22Rv1 (cell line): Measurements from ENCODE around the gene ANK3.

ENCODE experiments used
- H3K27ac ChIP-seq: fragments of 450-650 bp; 2 replicates; pipeline ENCODE4 v1.5.1; 2017
- CTCF ChIP-seq: fragments of 450-650 bp; IDR thresholded peaks from 2 replicates; pipeline ENCODE4 v1.5.1; 2017; ENCODE audit warnings: mild to moderate bottlenecking
- ZFX ChIP-seq: fragments of 450-650 bp; IDR thresholded peaks from 2 replicates; pipeline ENCODE4 v1.6.1; 2017; ENCODE audit warnings: antibody characterized with exemption, borderline replicate concordance

Gene ANK3

GRCh38 chr10:60114765-60115586 is 274.7 kb downstream of the ANK3 start:
- no peak overlapping the region for H3K27ac ChIP-seq
- TF ChIP-seq ZFX (no peak), CTCF (peak; percentile 79)

GRCh38 chr10:60110739-60111138 is 278.9 kb downstream of the ANK3 start:
- H3K27ac ChIP-seq = no peak overlapping the region
- TF ChIP-seq ZFX (no peak), CTCF (no peak)

GRCh38 chr10:60107308-60107976 is 282.2 kb downstream of the ANK3 start:
- TF ChIP-seq ZFX = no peak
- TF ChIP-seq CTCF = no peak
- peak overlapping the region; percentile 35 for H3K27ac ChIP-seq

GRCh38 chr10:60105295-60105695 is 284.4 kb downstream of the ANK3 start:
- TF ChIP-seq CTCF = no peak
- no peak overlapping the region for H3K27ac ChIP-seq

GRCh38 chr10:60101821-60102220 is 287.9 kb downstream of the ANK3 start:
- no peak for TF ChIP-seq CTCF
- H3K27ac ChIP-seq = no peak overlapping the region

GRCh38 chr10:60099998-60100747 is 289.5 kb downstream of the ANK3 start:
- no peak for TF ChIP-seq ZFX
- TF ChIP-seq CTCF = peak; percentile 79
- H3K27ac ChIP-seq = no peak overlapping the region
